Neutrophil (primary cell): ENCODE results near the gene CITED4.

Experiments used
- H3K27ac ChIP-seq: fragments of 200-600 bp; sonication (generic); 2 replicates; pipeline ENCODE4 v1.5.1; 2016; ENCODE audit warnings: mild to moderate bottlenecking, moderate library complexity
- H3K27me3 ChIP-seq: fragments of 200-600 bp; sonication (generic); 2 replicates; pipeline ENCODE4 v1.6.0; 2016; ENCODE audit warnings: mild to moderate bottlenecking
- H3K36me3 ChIP-seq: fragments of 200-600 bp; sonication (generic); 2 replicates; pipeline ENCODE4 v1.5.1; 2017
- H3K4me1 ChIP-seq, 2 experiments: fragments of 200-600 bp in 1 of 2; sonication (generic) in 1 of 2; 1 replicate in 1 of 2; 2 replicates in 1 of 2; pipeline versions ENCODE4 v1.5.1 to v1.6.1; 2013 to 2016; ENCODE audit warnings: low read depth in 1 of 2, low read length in 1 of 2, mild to moderate bottlenecking in 1 of 2, moderate library complexity in 1 of 2; ENCODE audit not compliant: control insufficient read depth in 1 of 2, insufficient read depth in 1 of 2
- H3K4me3 ChIP-seq, 2 experiments: fragments of 200-600 bp in 1 of 2; sonication (generic) in 1 of 2; 1 replicate in 1 of 2; 2 replicates in 1 of 2; pipeline ENCODE4 v1.5.1; 2013 to 2016; ENCODE audit warnings: low read depth in 1 of 2, low read length in 1 of 2, mild to moderate bottlenecking in 1 of 2, moderate library complexity in 1 of 2
- H3K9me3 ChIP-seq: fragments of 200-600 bp; sonication (generic); 2 replicates; pipeline ENCODE4 v1.5.1; 2016
- TF ChIP-seq, protein P1 (sequence below): fragments of 200-600 bp; sonication (generic); IDR thresholded peaks from 2 replicates; pipeline ENCODE4 v1.5.1; 2016; ENCODE audit warnings: antibody characterized with exemption

Gene CITED4

DNA sequence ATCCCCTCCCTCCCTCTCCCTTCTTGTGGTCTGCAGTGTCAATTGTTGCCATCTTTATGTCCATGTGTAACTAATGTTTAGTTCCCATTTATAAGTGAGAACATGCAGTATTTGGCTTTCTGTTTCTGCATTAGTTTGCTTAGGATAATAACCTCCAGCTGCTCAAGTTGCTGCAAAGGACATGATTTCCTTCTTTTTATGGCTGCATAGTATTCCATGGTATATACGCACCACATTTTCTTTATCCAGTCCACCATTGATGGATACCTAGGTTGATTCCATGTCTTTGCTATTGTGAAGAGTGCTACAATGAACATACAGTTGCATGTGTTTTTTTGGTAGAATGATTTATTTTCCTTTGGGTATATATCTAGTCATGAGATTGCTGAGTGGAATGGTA, 16.3 kb downstream of the CITED4 start:
- H3K36me3 ChIP-seq, result no peaks in the 10 kb centered on the region
- no peaks in the 10 kb centered on the region for H3K9me3 ChIP-seq
- no peak overlapping the region for H3K27ac ChIP-seq
- TF ChIP-seq, protein P1, sequence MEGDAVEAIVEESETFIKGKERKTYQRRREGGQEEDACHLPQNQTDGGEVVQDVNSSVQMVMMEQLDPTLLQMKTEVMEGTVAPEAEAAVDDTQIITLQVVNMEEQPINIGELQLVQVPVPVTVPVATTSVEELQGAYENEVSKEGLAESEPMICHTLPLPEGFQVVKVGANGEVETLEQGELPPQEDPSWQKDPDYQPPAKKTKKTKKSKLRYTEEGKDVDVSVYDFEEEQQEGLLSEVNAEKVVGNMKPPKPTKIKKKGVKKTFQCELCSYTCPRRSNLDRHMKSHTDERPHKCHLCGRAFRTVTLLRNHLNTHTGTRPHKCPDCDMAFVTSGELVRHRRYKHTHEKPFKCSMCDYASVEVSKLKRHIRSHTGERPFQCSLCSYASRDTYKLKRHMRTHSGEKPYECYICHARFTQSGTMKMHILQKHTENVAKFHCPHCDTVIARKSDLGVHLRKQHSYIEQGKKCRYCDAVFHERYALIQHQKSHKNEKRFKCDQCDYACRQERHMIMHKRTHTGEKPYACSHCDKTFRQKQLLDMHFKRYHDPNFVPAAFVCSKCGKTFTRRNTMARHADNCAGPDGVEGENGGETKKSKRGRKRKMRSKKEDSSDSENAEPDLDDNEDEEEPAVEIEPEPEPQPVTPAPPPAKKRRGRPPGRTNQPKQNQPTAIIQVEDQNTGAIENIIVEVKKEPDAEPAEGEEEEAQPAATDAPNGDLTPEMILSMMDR, result no peak
- peaks cover 24 to 28% of the 10 kb centered on the region in 2 experiments for H3K4me1 ChIP-seq
- no peak overlapping the region for H3K4me3 ChIP-seq
- H3K27me3 ChIP-seq, result peaks cover 11% of the 10 kb centered on the region

DNA sequence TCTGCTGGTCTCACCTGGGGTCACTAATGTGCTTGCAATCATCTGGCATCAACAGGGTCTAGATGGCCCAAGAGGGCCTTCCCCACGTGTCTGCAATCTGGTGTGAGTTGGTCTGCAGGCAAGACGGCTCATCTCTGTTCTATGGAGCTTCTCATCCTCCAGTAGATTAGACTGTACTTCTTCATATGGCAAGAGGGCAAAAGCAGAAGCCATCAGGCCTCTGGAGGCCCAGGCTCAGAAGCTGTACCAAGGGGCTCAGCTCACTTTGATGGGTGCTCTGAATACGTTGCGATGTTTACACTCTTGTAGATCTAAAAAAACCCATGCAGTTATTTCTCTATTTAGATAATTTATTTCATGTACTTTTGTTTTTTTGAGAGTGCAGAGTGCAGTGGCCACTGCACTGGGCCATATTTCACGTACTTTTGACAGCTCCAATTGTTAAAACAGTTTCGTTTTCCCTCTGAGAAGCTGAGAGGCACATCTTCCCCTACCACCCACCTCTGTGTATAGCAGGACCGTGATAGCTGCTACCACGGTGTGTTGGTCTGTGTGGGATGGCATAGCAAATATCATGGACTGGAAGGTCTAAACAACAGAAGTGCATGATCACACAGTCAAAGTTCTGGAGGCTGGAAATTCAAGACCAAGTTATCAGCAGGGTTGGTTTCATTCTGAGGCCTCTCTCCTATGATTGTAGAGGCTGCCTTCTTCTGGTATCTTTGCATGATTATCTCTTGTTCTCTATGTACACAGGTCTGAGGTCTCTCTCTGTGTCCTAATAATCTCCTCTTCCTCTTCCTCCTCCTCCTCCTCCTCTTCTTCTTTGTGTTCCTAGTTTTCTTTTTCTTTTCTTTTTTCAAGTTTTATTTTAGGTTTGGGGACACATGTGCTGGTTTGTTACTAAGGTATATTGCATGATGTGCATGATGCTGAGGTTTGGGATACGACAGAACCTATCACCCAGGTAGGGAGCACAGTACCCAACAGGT, 17.0 kb downstream of the CITED4 start:
- H3K27ac ChIP-seq, result no peak overlapping the region
- H3K4me3 ChIP-seq, result no peak overlapping the region
- H3K27me3 ChIP-seq, result peaks cover 15% of the 10 kb centered on the region
- peaks cover 21 to 26% of the 10 kb centered on the region in 2 experiments for H3K4me1 ChIP-seq
- no peaks in the 10 kb centered on the region for H3K36me3 ChIP-seq
- H3K9me3 ChIP-seq, result no peaks in the 10 kb centered on the region
- TF ChIP-seq, protein P1, result no peak

DNA sequence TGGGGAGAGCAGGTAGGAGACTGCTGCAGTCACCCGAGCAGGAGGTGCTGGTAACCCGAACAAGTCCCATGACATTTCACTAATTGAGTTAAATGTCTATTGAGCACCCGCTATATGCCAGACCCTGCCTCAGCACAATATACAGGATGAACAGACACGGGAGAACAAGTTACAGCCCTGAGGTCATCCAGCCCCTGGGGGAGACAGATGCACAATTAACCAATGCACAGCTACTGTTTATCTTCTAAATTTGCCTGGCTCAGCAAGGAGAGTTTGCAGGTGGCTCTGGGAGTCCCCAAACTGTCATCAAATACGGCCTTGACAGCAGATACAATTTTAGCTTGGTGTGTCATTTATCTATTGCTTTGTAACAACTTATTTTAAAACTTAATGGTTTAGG, 18.1 kb downstream of the CITED4 start:
- TF ChIP-seq, protein P1, result no peak
- Histone ChIP-seq H3K4me1 (peaks cover 10 to 14% of the 10 kb centered on the region in 2 experiments), H3K9me3 (no peaks in the 10 kb centered on the region), H3K4me3 (no peak overlapping the region), H3K27me3 (peaks cover 15% of the 10 kb centered on the region), H3K27ac (no peak overlapping the region), H3K36me3 (no peaks in the 10 kb centered on the region)

DNA sequence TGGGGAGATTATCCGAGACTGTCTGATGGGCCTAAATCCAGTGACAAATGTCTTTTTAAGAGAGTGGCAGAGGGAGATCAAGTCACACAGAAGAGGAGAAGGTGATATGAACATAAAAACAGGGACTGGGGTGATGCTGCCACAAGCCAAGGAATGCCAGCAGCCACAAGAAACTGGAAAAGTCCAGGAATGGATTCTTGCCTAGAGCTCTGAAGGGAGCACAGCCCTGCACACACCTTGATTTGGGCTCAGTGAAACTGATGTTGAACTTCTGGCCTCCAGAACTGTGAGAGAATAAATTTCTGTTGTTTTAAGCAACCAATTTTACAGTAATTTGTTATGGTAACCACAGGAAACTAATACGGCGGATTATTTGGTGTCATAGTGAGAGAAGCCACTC, 19.5 kb downstream of the CITED4 start:
- peaks cover 15% of the 10 kb centered on the region for H3K27me3 ChIP-seq
- H3K9me3 ChIP-seq, result no peaks in the 10 kb centered on the region
- H3K4me1 ChIP-seq, result peaks cover 4 to 9% of the 10 kb centered on the region in 2 experiments
- TF ChIP-seq, protein P1, result no peak
- H3K36me3 ChIP-seq, result no peaks in the 10 kb centered on the region
- no peak overlapping the region for H3K4me3 ChIP-seq
- H3K27ac ChIP-seq, result no peak overlapping the region

DNA sequence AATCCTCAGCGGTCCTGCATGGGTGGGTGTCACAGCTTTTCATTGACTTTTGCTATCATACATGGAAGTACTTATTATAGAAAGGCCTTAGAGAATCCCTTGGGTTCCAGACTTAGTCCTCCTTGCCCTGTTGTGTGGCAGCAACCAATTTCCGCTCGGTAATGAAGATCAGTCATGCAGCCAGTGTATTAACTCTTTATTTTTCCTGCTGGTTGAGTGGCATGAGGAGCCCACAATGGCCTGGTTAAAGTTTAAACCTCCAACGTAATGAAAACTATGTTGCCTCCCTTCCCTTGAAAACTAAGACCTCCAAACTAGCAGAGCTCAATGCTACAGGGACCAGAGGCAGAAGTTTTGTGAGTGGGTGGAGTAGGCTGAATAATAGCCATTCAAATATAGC, 20.0 kb downstream of the CITED4 start:
- H3K27me3 ChIP-seq, result peaks cover 19% of the 10 kb centered on the region
- TF ChIP-seq, protein P1, result no peak
- H3K4me3 ChIP-seq, result no peak overlapping the region
- no peaks in the 10 kb centered on the region for H3K36me3 ChIP-seq
- H3K4me1 ChIP-seq, result peaks cover 4 to 9% of the 10 kb centered on the region in 2 experiments
- no peak overlapping the region for H3K27ac ChIP-seq
- no peaks in the 10 kb centered on the region for H3K9me3 ChIP-seq
